HK-2 (cell line): ENCODE measurements around the gene MDP1.
"Not testable (repeated sequence)": the region's sequence is repeated elsewhere in the genome, so short reads cannot be mapped to it uniquely, and the experiment has no call there.

Experiments
- DNase-seq: peaks from one replicate; pipeline ENCODE4 v3.0.0-alpha.2; 2018; ENCODE audit not compliant: unreplicated experiment

The MDP1 gene

GRCh38 chr14:24231263-24232120, 15.6 kb upstream of the MDP1 start:
- no peak for DNase-seq

GRCh38 chr14:24228902-24229301, 13.0 kb upstream of the MDP1 start:
- no peak for DNase-seq

GRCh38 chr14:24226473-24226872, 10.6 kb upstream of the MDP1 start:
- no peak for DNase-seq

DNA sequence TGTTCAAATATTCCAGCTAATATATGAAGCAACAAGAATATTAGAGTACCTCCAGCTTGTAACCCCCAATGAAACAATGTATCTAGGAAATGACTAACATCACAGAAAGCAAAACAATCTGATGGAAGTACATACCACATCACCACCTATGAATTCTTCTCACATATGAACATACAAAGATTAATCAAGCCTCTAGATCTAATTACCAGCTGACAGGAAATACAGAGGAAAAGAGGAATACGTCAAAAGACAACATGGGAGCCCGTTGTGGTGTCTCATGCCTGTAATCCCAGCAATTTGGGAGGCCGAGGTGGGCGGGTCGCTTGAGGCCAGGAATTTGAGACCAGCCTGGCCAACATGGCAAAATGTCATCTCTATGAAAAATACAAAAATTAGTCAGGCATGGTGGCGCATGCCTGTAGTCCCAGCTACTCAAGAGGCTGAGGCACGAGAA, 8.8 kb upstream of the MDP1 start:
- no peak for DNase-seq

GRCh38 chr14:24222987-24223386, 7.1 kb upstream of the MDP1 start:
- not testable (repeated sequence) for DNase-seq

DNA sequence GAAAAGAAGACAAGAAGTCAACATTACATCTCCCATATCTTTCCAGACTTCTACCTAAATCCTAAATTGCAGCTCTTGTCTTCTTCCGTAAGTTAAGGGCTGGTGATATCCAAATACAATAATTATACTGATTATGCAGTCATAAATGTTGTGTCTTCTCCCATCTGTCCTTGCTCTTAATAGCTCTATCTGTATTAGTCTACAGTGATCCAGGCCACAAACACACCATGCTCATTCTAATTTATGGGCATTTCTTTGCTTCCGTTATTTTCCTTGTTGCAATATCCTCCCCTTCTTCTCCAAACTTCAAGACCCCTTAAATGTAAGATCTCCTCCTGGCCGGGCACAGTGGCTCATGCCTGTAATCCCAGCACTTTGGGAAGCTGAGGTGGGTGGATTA, 3.7 kb upstream of the MDP1 start:
- no peak for DNase-seq

DNA sequence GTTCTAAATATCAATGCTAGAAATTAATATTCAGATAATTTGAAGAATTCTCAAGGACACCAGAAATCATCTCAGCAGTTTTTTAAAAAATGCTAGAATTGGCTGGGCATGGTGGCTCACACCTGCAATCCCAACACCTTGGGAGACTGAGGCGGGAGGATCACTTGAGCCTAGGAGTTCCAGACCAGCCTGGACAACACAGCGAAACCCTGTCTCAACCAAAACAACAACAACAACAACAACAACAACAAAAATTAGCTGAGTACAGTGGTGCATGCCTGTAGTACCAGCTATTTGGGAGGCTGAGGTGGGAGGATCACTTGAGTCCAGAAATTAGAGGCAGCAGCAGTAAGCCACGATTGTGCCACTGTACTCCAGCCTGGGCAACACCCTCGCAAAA, 3.2 kb upstream of the MDP1 start:
- no peak for DNase-seq

- DNase-seq, result not testable (repeated sequence)
These were observed 1.0 kb upstream of the MDP1 start for GRCh38 chr14:24216876-24217275.

GRCh38 chr14:24216345-24216699, 456 bp upstream of the MDP1 start:
- no peak for DNase-seq

DNA sequence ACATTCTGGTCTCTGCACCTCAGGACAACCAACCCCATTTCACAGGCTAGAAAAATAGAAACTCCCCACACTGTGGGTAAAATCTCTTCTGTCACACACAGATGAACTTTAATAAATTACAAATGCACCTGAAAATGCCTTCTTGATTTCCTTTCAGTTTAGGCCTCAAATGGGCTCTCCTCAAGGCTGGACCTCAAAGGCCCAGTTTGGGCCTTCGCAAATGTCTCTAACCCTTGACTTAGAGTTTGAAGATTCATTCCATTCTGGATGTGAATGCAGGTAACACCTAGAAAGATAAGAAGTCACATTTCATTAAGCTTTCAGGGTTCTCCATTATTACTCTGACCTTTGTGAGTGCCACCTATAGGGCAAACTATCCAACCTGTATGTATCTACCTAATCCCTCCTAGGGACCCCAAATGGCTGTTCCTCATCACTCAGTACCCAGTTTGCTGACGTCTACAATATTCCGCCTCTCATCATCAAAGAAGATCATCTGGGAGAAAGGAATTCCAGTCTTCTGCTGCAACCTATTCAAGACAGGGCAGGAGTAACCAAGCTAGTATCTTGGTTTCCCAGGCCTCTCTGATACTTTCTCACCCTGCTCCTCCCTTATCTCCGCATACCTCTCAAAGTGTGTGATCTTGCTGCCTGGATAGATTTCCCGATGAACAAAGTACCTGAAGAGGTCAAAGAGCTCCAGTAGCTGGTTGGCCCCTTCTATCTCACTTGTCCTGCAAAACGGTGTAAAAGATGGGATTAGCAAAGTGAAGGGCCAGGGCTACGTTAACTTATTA, 1.8 kb downstream of the MDP1 start:
- DNase-seq, result no peak

GRCh38 chr14:24212924-24213865, 2.7 kb downstream of the MDP1 start, which contains the start of gene CHMP4A:
Gene CHMP4A (minus strand): TSS chr14:24213488. CDS start chr14:24213439, 49 bp downstream.
- DNase-seq, result peak; percentile 98

DNA sequence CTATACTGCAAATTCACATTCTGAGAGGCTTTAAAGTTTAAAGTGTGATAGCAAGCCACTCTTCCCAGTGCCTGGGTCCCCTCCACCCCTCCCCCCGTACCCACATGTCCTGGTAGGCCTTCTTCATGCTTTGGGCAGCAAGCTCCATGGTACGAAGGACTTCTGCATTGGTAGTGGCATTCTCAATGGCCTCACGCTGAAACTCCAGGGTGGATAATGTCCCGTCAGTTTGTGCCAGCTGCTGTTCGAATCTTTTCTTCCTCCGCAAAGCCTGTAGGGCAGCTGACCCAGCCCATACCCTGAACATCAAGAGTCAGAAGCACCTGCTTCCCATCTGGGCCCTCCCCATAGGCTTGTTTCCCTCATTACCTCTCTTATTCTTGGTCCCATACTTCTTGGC, 4.6 kb downstream of the MDP1 start:
- no peak for DNase-seq

DNA sequence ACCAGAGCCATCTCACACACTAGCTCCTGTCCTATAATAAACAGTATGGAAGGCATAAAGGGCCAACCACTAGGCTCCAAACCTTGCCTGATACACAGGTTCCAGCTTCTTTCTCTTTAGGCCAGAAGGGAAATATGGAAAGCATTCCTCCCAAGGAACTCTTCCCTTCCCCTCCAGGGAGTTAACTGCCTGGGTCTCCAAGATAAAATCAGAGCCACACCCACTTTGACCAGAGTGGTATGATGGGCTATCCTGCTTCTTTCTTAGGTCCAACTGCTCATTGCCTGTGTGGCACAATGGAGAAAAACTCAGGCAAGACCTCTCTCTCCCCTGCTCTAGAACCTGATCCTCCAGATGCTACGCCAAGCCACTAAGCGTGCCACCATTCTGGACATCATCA, 8.2 kb downstream of the MDP1 start:
- no peak for DNase-seq

DNA sequence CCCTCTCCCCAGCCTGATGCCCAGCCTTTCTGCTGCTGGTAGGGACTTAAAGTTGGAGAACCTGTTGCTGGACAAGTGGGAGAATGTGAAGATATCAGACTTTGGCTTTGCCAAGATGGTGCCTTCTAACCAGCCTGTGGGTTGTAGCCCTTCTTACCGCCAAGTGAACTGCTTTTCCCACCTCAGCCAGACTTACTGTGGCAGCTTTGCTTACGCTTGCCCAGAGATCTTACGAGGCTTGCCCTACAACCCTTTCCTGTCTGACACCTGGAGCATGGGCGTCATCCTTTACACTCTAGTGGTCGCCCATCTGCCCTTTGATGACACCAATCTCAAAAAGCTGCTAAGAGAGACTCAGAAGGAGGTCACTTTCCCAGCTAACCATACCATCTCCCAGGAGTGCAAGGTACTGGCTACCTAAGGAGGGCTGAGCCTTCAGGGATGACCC, 8.7 kb downstream of the MDP1 start:
- no peak for DNase-seq

DNA sequence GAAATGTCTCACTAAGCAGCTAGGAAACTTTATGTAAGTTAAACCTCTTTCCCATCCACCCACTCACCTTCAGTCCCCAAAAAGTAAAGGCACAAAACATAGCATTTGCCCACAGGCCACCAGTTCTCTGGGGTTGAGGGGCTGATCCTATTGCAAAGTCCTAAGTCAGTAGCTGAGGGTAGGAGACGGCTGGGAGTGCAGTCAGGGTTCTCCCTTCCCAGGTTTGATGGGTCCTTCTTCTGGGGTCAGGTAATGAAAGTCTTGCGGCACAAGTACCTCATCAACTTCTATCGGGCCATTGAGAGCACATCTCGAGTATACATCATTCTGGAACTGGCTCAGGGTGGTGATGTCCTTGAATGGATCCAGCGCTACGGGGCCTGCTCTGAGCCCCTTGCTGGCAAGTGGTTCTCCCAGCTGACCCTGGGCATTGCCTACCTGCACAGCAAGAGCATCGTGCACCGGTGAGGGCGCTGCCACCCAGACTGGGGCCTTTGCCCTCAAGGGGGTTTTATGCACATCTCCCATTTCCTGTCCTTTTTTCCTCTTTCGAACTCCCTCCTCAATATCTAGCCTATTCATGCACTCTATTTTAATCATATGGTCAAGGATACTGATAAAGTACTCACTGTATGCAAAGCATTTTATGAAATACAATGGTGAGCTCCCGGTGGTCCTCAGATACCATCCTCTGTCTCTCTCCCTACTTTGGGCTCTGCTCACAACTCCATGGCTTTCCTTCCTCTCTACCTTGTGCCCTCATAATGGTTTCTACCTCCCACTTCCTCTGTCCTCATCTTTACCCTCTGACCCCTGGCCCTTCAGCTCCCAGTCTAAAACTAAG, 9.4 kb downstream of the MDP1 start:
- no peak for DNase-seq

- DNase-seq, result no peak
These were observed 11.4 kb downstream of the MDP1 start for GRCh38 chr14:24204163-24205146.

DNA sequence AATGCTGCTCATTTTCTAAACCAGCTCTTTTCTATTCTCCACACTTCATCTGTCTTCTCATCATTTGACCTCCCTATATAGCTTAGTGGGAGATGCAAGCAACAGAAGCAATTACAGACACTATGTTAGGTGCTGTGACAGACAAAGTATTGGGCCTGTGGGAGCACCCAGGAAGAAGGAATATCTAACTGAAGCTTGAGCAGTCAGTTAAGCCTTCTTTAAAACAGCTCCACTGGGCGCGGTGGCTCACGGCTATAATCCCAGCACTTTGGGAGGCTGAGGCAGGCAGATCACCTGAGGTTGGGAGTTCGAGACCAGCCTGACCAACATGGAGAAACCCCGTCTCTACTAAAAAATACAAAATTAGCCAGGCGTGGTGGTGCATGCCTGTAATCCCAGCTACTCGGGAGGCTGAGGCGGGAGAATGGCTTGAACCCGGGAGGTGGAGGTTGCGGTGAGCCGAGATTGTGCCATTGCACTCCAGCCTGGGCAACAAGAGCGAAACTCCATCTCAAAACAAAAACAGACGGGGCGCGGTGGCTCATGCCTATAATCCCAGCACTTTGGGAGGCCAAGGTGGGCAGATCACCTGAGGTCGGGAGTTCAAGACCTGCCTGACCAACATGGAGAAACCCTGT, 12.5 kb downstream of the MDP1 start:
- not testable (repeated sequence) for DNase-seq

DNA sequence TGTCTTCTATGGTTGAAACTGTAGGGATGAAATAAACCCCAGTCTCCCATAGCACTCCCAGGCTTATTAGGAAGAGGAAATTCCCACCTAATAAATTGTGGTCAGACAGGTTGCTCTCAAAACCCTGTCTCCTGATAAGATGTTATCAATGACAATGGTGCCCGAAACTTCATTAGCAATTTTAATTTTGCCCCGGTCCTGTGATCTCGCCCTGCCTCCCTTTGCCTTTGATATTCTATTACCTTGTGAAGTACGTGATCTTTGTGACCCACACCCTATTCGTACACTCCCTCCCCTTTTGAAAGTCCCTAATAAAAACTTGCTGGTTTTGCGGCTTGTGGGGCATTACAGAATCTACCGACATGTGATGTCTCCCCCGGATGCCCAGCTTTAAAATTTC, 13.3 kb downstream of the MDP1 start:
- not testable (repeated sequence) for DNase-seq
